DLD1 (cell line): ENCODE data around the gene UHRF1.
"Not testable (repeated sequence)": the region's sequence is repeated elsewhere in the genome, so short reads cannot be mapped to it uniquely, and the experiment has no call there.

Experiments used
- in situ Hi-C: cut with HindIII; loops from 2 replicates; pipeline ENCODE4 v1.10.0; 2017; ENCODE audit warnings: low sequenced_read_pairs

Gene UHRF1

DNA sequence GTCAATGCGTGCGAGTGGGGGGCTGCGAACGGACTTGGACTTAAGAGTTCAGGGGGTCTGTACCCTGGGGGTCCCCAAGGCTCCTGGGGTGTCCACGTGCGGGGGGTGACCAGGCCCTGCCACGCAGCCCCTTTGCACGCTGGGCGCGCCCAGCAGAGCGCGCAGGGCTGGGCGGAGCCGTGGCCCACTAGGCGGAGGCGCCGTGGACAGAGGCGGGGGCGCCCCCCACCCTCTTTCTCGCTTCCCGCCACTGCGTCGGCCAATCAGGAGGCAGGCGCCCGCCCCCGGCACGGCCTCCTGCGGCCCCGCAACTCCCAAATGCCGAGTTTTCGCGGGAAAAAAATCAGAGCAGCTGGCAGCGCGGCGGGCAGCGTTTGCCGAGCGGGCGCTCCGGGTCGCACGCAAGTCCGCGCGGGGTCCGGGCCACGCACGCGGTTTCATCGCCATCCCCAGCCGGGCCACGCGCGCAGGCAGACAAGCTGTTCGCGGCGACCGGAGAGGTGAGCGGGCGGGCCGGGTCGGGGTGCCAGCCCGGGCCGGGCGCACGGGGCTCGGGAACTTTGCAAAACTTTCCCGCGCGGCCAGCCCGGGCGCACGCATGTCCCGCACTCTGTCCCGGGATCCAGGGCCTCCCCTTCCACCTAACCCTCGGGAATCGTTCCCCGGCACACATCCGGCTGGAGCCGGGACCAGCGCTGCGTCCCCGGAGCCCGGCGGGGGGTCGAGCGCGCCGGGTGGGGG, at the start of gene UHRF1:
Gene UHRF1 (plus strand): TSS at position 346 of the 741 bp plus-strand sequence. CDS start 1,385 bp downstream, outside the sequence.
- in situ Hi-C loops, result no loop called here

DNA sequence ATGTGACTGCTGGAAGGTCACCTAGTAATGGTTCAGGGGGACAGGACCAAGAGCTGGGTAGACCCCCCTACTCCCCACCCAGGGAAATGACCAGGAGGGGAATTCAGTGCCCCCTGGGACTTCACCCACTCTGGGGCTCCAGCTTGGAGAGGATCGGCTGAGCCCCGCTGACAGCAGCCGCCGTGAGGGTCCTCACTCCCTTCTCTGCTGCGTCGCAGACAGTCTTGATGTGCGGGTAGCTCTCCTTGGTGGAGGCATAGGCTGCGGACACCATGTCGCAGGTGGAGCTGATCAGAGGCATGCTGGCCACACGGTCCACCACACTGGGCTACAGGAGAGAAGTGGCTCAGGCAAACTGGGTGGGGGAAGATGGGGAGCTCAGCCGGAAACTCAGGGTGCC, 49.6 kb upstream of the UHRF1 start:
- in situ Hi-C loops, result no loop called here

GRCh38 chr19:4861147-4861546, 48.2 kb upstream of the UHRF1 start:
- in situ Hi-C loops, result no loop called here

- in situ Hi-C loops, result no loop called here
Measured at GRCh38 chr19:4866595-4867424, 42.5 kb upstream of the UHRF1 start.

- in situ Hi-C loops, result no loop called here
Measured at GRCh38 chr19:4867534-4868285, 41.6 kb upstream of the UHRF1 start, which contains the start of gene PLIN3. Gene PLIN3 (minus strand): TSS chr19:4867667. CDS start chr19:4861394, 6,273 bp downstream.

- in situ Hi-C loops, result no loop called here
Measured at GRCh38 chr19:4868286-4868834, 40.9 kb upstream of the UHRF1 start.

- in situ Hi-C loops, result no loop called here
Measured at GRCh38 chr19:4870025-4870700, 39.1 kb upstream of the UHRF1 start.

- in situ Hi-C loops, result no loop called here
Measured at GRCh38 chr19:4871711-4872110, 37.6 kb upstream of the UHRF1 start.

GRCh38 chr19:4873930-4874329, 35.4 kb upstream of the UHRF1 start:
- in situ Hi-C loops, result no loop called here

DNA sequence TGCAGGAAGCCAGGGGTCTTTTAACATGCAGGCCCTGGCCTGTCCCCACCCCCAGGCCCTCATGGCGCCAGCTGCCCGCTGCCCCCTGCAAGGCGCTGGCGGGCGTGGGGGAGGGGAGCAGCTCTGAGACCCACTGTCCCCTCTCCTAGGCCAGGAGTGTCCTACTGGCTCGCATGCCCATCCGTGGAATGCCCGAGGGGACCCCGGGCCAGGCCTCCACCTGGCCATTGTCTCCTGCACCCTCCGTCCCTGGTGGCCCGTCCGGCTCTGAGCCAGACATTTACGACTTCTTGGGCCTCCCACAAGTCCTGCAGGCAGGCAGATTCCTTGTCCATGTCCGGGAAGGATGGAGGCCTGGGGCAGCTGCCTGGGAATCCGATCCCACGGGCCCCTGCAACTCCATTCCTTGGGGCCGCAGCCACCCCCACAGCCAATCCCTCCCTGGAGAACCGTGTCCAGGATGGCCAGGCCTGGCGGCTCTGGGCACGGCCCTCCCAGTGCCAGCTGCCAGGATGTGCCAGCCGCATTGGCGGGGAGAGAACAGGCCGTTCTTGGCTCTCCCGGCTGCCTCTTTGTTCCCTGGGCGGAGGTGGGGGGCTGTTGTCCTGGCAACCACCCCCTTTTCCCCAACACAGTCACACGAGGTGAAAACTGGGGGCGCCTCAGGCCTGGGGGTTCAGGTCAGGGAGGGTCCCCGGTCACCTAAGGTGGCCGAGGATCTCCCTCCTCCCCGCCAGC, 31.4 kb upstream of the UHRF1 start:
- in situ Hi-C loops, result no loop called here

- in situ Hi-C loops, result no loop called here
Measured at GRCh38 chr19:4878491-4878968, 30.8 kb upstream of the UHRF1 start.

DNA sequence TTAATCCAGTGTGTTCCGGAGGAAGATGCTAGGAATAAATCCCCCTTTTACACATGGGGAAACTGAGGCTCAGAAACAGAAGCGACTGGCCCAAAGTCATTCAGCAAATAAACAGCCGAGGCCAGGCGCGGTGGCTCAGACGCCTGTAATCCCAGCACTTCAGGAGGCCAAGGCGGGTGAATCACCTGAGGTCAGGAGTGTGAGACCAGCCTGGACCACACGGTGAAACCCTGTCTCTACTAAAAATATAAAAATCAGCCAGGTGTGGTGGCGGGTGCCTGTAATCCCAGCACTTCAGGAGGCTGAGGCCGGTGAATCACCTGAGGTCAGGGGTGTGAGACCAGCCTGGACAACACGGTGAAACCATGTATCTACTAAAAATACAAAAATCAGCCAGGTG, 30.3 kb upstream of the UHRF1 start:
- in situ Hi-C loops, result no loop called here

GRCh38 chr19:4882874-4883273, 26.4 kb upstream of the UHRF1 start:
- in situ Hi-C loops, result not testable (repeated sequence)

- in situ Hi-C loops, result not testable (repeated sequence)
Measured at GRCh38 chr19:4884993-4885392, 24.3 kb upstream of the UHRF1 start.

DNA sequence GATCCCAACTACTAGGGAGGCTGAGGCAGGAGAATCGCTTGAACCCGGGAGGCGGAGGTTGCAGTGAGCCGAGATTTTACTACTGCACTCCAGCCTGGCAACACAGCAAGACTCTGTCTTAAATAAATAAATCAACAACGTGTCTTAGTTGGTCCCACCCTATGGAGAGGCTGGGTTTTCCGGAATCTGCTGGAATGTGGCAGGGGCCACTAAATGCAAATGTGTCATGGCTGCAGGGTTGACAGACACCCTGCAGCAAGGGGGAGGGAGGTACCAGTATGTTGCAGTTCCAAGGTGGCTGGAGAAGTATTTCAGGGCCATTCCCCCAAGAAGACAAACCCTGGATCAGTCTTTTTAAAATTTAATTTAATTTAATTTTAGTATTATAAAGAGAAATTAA, 21.5 kb upstream of the UHRF1 start:
- in situ Hi-C loops, result not testable (repeated sequence)

- in situ Hi-C loops, result no loop called here
Measured at GRCh38 chr19:4889034-4889815, 20.1 kb upstream of the UHRF1 start.

- in situ Hi-C loops, result no loop called here
Measured at GRCh38 chr19:4891066-4891465, 18.2 kb upstream of the UHRF1 start.

- in situ Hi-C loops, result not testable (repeated sequence)
Measured at GRCh38 chr19:4892962-4893361, 16.3 kb upstream of the UHRF1 start.

GRCh38 chr19:4896372-4896771, 12.9 kb upstream of the UHRF1 start:
- in situ Hi-C loops, result no loop called here
